ENCODE measurements around the gene UBA52. TPM values are rescaled to one million over a fixed set of nuclear protein-coding genes. Genes with fewer than 3 reads are reported as not detected.
"Not testable (repeated sequence)": the region's sequence is repeated elsewhere in the genome, so short reads cannot be mapped to it uniquely, and the experiment has no call there.

UBA52 gene
- total RNA-seq, 3 donors from 2014 or later: 729 to 865 (median 831) TPM

- Histone ChIP-seq H3K4me3 (no peak overlapping the region), H3K27me3 (no peaks in the 10 kb centered on the region), H3K36me3 (no peaks in the 10 kb centered on the region), H3K27ac (peak overlapping the region in 1 of 2 donors; percentile 64), H3K4me1 (peaks cover 8 to 19% of the 10 kb centered on the region in 2 donors), H3K9me3 (no peaks in the 10 kb centered on the region)
- no peak for TF ChIP-seq POLR2A (IDR thresholded peaks at IDR 0.05)
- peak in 1 of 3 donors; percentile 10 for TF ChIP-seq POLR2AphosphoS5 (IDR thresholded peaks at IDR 0.05)
- intact Hi-C loops (cut with DNase I; ENCODE audit: low total_unique reads): loop anchor here (10.0 kb wide), 1 partner anchor 273 kb away; no protein-coding TSS in a partner anchor
- no peak for DNase-seq (ENCODE audit: low spot score in 2 of 2)
These were observed 20.2 kb downstream of the UBA52 start for GRCh38 chr19:18591735-18592385.

GRCh38 chr19:18592732-18593131 lies 21.1 kb downstream of the UBA52 start:
- H3K4me1 ChIP-seq: peaks cover 8 to 19% of the 10 kb centered on the region in 2 donors
- intact Hi-C loops (cut with DNase I; ENCODE audit: low total_unique reads): loop anchor here (10.0 kb wide), 1 partner anchor 272 kb away; no protein-coding TSS in a partner anchor
- not testable (repeated sequence) for H3K36me3 ChIP-seq; H3K27ac ChIP-seq; DNase-seq (ENCODE audit: low spot score in 2 of 2); H3K9me3 ChIP-seq; H3K27me3 ChIP-seq; H3K4me3 ChIP-seq

GRCh38 chr19:18593367-18594095 lies 21.9 kb downstream of the UBA52 start:
- Histone ChIP-seq H3K27ac (peak overlapping the region; percentile 48 to 75), H3K4me3 (peak overlapping the region; percentile 24 to 68 (median 41)), H3K36me3 (no peaks in the 10 kb centered on the region), H3K9me3 (no peaks in the 10 kb centered on the region), H3K4me1 (peaks cover 8 to 14% of the 10 kb centered on the region in 2 donors), H3K27me3 (no peaks in the 10 kb centered on the region)
- intact Hi-C loops (cut with DNase I; ENCODE audit: low total_unique reads): loop anchor here (10.0 kb wide), 1 partner anchor 271 kb away; no protein-coding TSS in a partner anchor
- no peak for DNase-seq (ENCODE audit: low spot score in 2 of 2)
- TF ChIP-seq POLR2A (IDR thresholded peaks at IDR 0.05): no peak
- TF ChIP-seq POLR2AphosphoS5 (IDR thresholded peaks at IDR 0.05): no peak
- TF ChIP-seq CTCF (IDR thresholded peaks at IDR 0.05): no peak

- intact Hi-C loops (cut with DNase I; ENCODE audit: low total_unique reads): loop anchor here (10.0 kb wide), 1 partner anchor 271 kb away; no protein-coding TSS in a partner anchor
- DNase-seq (ENCODE audit: low spot score in 2 of 2): peak; percentile 65 to 74
- H3K27me3 ChIP-seq: no peaks in the 10 kb centered on the region
- H3K36me3 ChIP-seq: no peaks in the 10 kb centered on the region
- H3K4me1 ChIP-seq: peaks cover 8 to 14% of the 10 kb centered on the region in 2 donors
- H3K9me3 ChIP-seq: no peaks in the 10 kb centered on the region
- H3K4me3 ChIP-seq: peak overlapping the region; percentile 24 to 68 (median 41)
- TF ChIP-seq POLR2AphosphoS5 (IDR thresholded peaks at IDR 0.05) (no peak), CTCF (IDR thresholded peaks at IDR 0.05) (peak; percentile 26 to 91 (median 68))
- peak overlapping the region; percentile 48 to 75 for H3K27ac ChIP-seq
These were observed 22.6 kb downstream of the UBA52 start for GRCh38 chr19:18594096-18594823.

- peak overlapping the region; percentile 24 to 68 (median 41) for H3K4me3 ChIP-seq
- no peaks in the 10 kb centered on the region for H3K27me3 ChIP-seq
- H3K9me3 ChIP-seq: no peaks in the 10 kb centered on the region
- no peak for TF ChIP-seq POLR2AphosphoS5 (IDR thresholded peaks at IDR 0.05)
- no peak for TF ChIP-seq CTCF (IDR thresholded peaks at IDR 0.05)
- no peak for TF ChIP-seq POLR2A (IDR thresholded peaks at IDR 0.05)
- no peak for DNase-seq (ENCODE audit: low spot score in 2 of 2)
- peaks cover 8% of the 10 kb centered on the region in 2 donors for H3K4me1 ChIP-seq
- H3K27ac ChIP-seq: peak overlapping the region in 1 of 2 donors; percentile 48
- no peaks in the 10 kb centered on the region for H3K36me3 ChIP-seq
- intact Hi-C loops (cut with DNase I; ENCODE audit: low total_unique reads): loop anchor here (10.0 kb wide), 1 partner anchor 270 kb away; no protein-coding TSS in a partner anchor
These were observed 23.2 kb downstream of the UBA52 start for GRCh38 chr19:18594824-18595373.

Data from breast epithelium (tissue), 4 donors.